Thymus (tissue), 11 donors: ENCODE results near the gene TOE1. TPM values are rescaled to one million over a fixed set of nuclear protein-coding genes. Genes with fewer than 3 reads are reported as not detected.
"Not testable (repeated sequence)": the region's sequence is repeated elsewhere in the genome, so short reads cannot be mapped to it uniquely, and the experiment has no call there.

ENCODE experiments used
- DNase-seq, 9 donors: peaks; one replicate each; pipeline ENCODE4 v3.0.0-alpha.2; 2013; ENCODE audit warnings: low spot score in 9 of 9, low read depth in 6 of 9, missing footprints in 1 of 9
- H3K27ac ChIP-seq, 2 donors: one replicate each; pipeline ENCODE4 v1.5.1; 2013; ENCODE audit warnings: control low read depth in 1 of 2, low read depth in 1 of 2, low read length in 1 of 2, mild to moderate bottlenecking in 1 of 2, moderate library complexity in 1 of 2
- H3K27me3 ChIP-seq, 2 donors: one replicate each; pipeline ENCODE4 v1.5.1; 2013; ENCODE audit warnings: low read length in 1 of 2; ENCODE audit not compliant: control insufficient read depth in 2 of 2, insufficient read depth in 1 of 2
- H3K36me3 ChIP-seq, 2 donors: one replicate each; pipeline ENCODE4 v1.5.1; 2013; ENCODE audit warnings: low read length in 1 of 2, mild to moderate bottlenecking in 1 of 2, moderate library complexity in 1 of 2; ENCODE audit not compliant: control insufficient read depth in 2 of 2, insufficient read depth in 2 of 2
- H3K4me1 ChIP-seq, 2 donors: one replicate each; pipeline ENCODE4 v1.5.1; 2013; ENCODE audit warnings: low read length in 2 of 2; ENCODE audit not compliant: control insufficient read depth in 2 of 2, insufficient read depth in 2 of 2
- H3K4me3 ChIP-seq, 2 donors: one replicate each; pipeline ENCODE4 v1.5.1; 2013; ENCODE audit warnings: low read length in 2 of 2, control low read depth in 1 of 2, mild to moderate bottlenecking in 1 of 2
- H3K9me3 ChIP-seq, 2 donors: one replicate each; pipeline ENCODE4 v1.5.1; 2013; ENCODE audit warnings: low read length in 1 of 2, mild to moderate bottlenecking in 1 of 2; ENCODE audit not compliant: control insufficient read depth in 2 of 2, insufficient read depth in 1 of 2
- WGBS: extraction: QIAGEN DNeasy Blood & Tissue Kit; methylation state at CpG from one replicate; pipeline ENCODE4 v1.1.7; 2013; 5-methylcytosine and 5-hydroxymethylcytosine counted together
- polyA plus RNA-seq: library from polyadenylated mRNA; stranded (reverse); fragments of 200-250 nt; gene quantifications from one replicate; pipeline ENCODE4 v1.2.3, GENCODE V29; 2013
- total RNA-seq: library from RNA; stranded (reverse); fragments of 120-200 nt; gene quantifications from one replicate; pipeline ENCODE4 v1.2.4, GENCODE V29; 2013
- donor health status: healthy.

The TOE1 gene
- total and polyA plus RNA-seq, 2 donors, result 12.0 to 13.3 TPM

DNA sequence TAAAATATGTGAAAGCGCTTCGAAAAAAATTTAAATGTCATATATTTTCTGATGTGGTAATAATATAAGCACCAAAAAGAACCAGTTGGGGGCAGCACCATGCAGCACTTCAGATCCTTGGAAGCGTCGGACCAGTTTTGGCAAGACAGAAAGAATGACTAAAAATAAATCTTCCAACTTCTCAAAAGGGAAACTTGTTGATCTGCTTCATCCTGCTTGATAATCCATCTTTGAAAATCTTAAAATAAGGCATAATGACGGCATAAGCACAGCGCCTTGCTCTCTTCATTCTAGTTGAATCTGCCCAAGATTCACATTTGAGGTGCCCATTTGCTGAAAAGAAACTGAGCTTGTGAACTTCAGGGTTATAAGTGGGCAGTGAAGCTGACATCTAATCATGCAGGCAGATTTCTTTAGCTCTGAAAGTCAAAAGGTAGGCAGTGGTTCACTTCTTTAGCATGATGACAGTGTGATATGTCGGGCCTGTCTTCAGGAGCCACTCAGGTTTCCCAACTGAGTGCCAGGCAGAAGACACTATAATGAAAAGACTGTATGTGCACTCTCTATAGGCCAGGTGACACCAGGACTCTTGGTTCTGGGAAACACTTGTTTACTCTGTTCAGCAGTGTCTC is 20.0 kb downstream of the TOE1 start:
- Histone ChIP-seq H3K4me3 (no peak overlapping the region), H3K9me3 (no peaks in the 10 kb centered on the region), H3K4me1 (peaks cover 0 to 5% of the 10 kb centered on the region in 2 donors), H3K27ac (peak overlapping the region in 1 of 2 donors; percentile 34), H3K36me3 (no peaks in the 10 kb centered on the region), H3K27me3 (no peaks in the 10 kb centered on the region)
- peak in 7 of 9 donors; percentile 16 to 72 (median 33) for DNase-seq
- WGBS, result 40% methylated on average over 7 of the region's 7 CpGs

DNA sequence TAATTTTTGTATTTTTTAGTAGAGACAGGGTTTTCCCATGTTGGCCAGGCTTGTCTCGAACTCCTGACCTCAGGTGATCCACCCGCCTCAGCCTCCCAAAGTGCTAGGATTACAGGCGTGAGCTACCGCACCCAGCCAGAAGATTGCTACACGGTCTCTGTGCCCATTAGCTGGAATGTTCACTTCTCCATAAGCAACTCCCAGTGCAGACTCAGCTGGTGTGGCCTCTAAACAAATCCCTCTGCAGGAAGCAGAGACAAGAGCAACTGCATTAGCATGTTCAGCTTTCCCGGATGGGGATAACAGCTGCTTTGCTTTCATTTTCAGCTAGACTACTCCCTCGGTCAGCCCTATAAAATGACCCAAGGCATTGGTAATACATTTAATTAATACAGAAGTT is 21.0 kb downstream of the TOE1 start:
- H3K4me1 ChIP-seq, H3K36me3 ChIP-seq, H3K9me3 ChIP-seq, H3K4me3 ChIP-seq, H3K27me3 ChIP-seq, DNase-seq, H3K27ac ChIP-seq: not testable (repeated sequence)
- 79% methylated on average over 7 of the region's 7 CpGs for WGBS

DNA sequence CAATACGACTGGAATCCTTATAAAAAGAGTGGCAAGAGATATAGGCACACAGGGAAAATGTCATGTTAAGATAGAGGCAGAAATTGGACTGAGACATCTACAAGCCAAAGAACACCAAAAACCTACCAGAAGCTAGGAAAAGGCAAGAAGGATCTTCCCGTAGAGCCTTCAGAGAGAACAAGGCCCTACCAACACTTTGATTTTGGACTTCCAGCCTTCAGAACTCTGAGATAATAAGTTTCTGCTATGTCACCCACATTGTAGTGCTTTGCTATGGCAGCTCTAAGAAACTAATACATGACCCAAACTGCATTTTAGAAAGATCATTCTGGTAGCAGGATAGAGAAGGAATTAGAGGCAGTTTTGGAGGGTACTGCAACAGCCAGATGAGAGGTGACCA is 24.3 kb downstream of the TOE1 start:
- no peaks in the 10 kb centered on the region for H3K9me3 ChIP-seq
- no peak for DNase-seq
- 94% methylated on average over 2 of the region's 2 CpGs for WGBS
- H3K4me1 ChIP-seq, result peaks cover 0 to 5% of the 10 kb centered on the region in 2 donors
- no peak overlapping the region for H3K4me3 ChIP-seq
- H3K36me3 ChIP-seq, result no peaks in the 10 kb centered on the region
- H3K27me3 ChIP-seq, result no peaks in the 10 kb centered on the region
- no peak overlapping the region for H3K27ac ChIP-seq

- Histone ChIP-seq H3K9me3 (no peaks in the 10 kb centered on the region), H3K4me1 (peaks cover 0 to 5% of the 10 kb centered on the region in 2 donors), H3K4me3 (no peak overlapping the region), H3K27ac (no peak overlapping the region), H3K27me3 (no peaks in the 10 kb centered on the region), H3K36me3 (no peaks in the 10 kb centered on the region)
- DNase-seq, result no peak
- WGBS, result 93% methylated on average over 6 of the region's 6 CpGs
Observed at GRCh38 chr1:45365051-45365450, 25.1 kb downstream of the TOE1 start.

- H3K9me3 ChIP-seq, result no peaks in the 10 kb centered on the region
- no peak for DNase-seq
- no peak overlapping the region for H3K27ac ChIP-seq
- H3K36me3 ChIP-seq, result no peaks in the 10 kb centered on the region
- no peaks in the 10 kb centered on the region for H3K4me1 ChIP-seq
- H3K4me3 ChIP-seq, result no peak overlapping the region
- no peaks in the 10 kb centered on the region for H3K27me3 ChIP-seq
Observed at GRCh38 chr1:45370575-45370974, 30.6 kb downstream of the TOE1 start.

DNA sequence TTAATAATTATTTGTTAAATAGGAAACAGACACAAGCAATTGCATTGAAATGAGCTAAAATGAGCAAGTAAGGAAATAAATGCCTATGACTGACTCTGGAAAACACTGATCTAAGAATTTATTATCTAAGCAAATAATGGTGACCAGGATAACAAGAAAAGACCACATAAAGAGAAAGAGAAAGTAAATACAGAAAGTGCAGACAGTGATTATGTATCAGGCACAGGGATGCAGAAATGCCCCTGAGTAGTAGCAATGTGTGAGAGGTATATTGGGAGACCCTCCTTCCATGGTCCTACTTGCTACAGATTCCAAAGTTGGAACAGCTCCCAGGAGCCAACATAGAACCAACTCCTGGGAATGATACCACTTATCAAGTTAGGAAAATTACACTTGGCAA is 33.6 kb downstream of the TOE1 start:
- H3K27ac ChIP-seq, result no peak overlapping the region

GRCh38 chr1:45375104-45376090 is 35.4 kb downstream of the TOE1 start:
- Histone ChIP-seq H3K4me3 (no peak overlapping the region), H3K4me1 (no peaks in the 10 kb centered on the region)
- no peak for DNase-seq

More for the DNA sequence above, 33.6 kb downstream of the TOE1 start:
- Histone ChIP-seq H3K36me3 (no peaks in the 10 kb centered on the region), H3K9me3 (no peaks in the 10 kb centered on the region), H3K4me1 (no peaks in the 10 kb centered on the region), H3K27me3 (no peaks in the 10 kb centered on the region), H3K4me3 (no peak overlapping the region)
- no peak for DNase-seq

GRCh38 chr1:45378184-45378583 is 38.2 kb downstream of the TOE1 start:
- H3K36me3 ChIP-seq, result no peaks in the 10 kb centered on the region
- no peaks in the 10 kb centered on the region for H3K4me1 ChIP-seq
- no peaks in the 10 kb centered on the region for H3K9me3 ChIP-seq
- H3K4me3 ChIP-seq, result no peak overlapping the region
- H3K27ac ChIP-seq, result no peak overlapping the region
- no peaks in the 10 kb centered on the region for H3K27me3 ChIP-seq
- no peak for DNase-seq

More at GRCh38 chr1:45375104-45376090, 35.4 kb downstream of the TOE1 start:
- no peaks in the 10 kb centered on the region for H3K36me3 ChIP-seq
- no peak overlapping the region for H3K27ac ChIP-seq
- no peaks in the 10 kb centered on the region for H3K9me3 ChIP-seq
- 90% methylated on average over 3 of the region's 3 CpGs for WGBS
- no peaks in the 10 kb centered on the region for H3K27me3 ChIP-seq

DNA sequence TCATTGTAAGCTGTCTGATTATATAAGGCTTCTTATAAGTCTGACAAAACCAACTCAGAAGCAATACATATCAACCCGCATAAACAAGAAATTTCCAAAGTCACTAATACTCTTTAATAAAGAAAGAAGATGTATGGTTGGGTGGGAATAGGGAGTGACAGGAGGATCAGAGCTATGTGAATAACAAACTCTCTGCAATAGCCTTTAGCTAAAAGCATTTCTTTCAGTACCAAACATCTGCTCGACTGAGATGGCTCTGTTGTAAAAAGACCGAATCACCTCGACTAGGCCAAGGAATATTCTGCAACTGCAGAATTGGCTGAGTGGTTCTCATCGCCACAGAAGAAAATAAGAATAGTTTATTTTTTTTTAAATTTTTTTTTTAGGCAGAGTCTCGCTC is 39.6 kb downstream of the TOE1 start:
- DNase-seq, result no peak
- no peaks in the 10 kb centered on the region for H3K36me3 ChIP-seq
- no peak overlapping the region for H3K4me3 ChIP-seq
- H3K27ac ChIP-seq, result no peak overlapping the region
- no peaks in the 10 kb centered on the region for H3K9me3 ChIP-seq
- WGBS, result 98% methylated on average over 6 of the region's 6 CpGs
- H3K4me1 ChIP-seq, result no peaks in the 10 kb centered on the region
- no peaks in the 10 kb centered on the region for H3K27me3 ChIP-seq
